MM.1S (cell line): ENCODE results near the gene STAMBPL1.

Experiments
- CTCF ChIP-seq: fragments of 300-600 bp; sonication (generic); IDR thresholded peaks from 2 replicates; pipeline ENCODE4 v1.5.1; 2016; ENCODE audit warnings: antibody characterized with exemption, low read length, mixed read lengths
- EZH2 ChIP-seq: fragments of 300-600 bp; sonication (generic); optimal IDR thresholded peaks from 2 replicates; pipeline ENCODE3; 2017; ENCODE audit warnings: low read depth, mild to moderate bottlenecking, antibody characterized with exemption, low read length, mixed read lengths

DNA sequence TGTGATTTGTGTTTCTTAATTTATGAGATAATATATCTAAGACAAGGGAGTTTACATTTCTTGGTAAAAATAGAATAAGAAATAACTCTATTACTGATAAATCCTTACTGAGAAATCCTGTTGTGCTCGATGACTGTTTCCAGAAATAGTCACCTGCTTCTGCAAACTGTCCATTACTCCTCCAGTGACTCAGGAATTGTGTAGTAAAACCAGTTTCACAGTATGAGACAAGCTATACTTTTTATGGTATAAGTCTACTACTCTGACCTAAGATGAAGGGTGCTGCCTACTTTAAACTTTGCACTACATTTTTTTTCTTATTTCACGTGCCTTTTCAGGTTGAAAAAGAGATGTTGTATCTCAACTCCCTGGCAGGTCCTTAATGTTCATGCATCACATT lies 21.6 kb upstream of the STAMBPL1 start:
- no peak for TF ChIP-seq CTCF
- no peak for TF ChIP-seq EZH2
